Testis (tissue), 2 donors: ENCODE data around the gene RNF225.
A peak's percentile ranks its signal among the peaks of the same experiment; 100 is the strongest.

ENCODE experiments used
- POLR2A ChIP-seq: fragments of 450-650 bp; IDR thresholded peaks from one replicate; pipeline ENCODE4 v1.6.1; 2017; ENCODE audit warnings: antibody characterized with exemption, mild to moderate bottlenecking, moderate library complexity
- TF ChIP-seq, protein P1 (sequence below), 3 experiments: fragments of 450-650 bp in 2 of 3; fragments of 200-600 bp in 1 of 3; sonication (generic) in 1 of 3; IDR thresholded peaks; one replicate each; pipeline ENCODE4 v1.5.1; 2016 to 2019; ENCODE audit warnings: antibody characterized with exemption in 3 of 3, mild to moderate bottlenecking in 2 of 3, moderate library complexity in 1 of 3

- TF ChIP-seq, protein P1, sequence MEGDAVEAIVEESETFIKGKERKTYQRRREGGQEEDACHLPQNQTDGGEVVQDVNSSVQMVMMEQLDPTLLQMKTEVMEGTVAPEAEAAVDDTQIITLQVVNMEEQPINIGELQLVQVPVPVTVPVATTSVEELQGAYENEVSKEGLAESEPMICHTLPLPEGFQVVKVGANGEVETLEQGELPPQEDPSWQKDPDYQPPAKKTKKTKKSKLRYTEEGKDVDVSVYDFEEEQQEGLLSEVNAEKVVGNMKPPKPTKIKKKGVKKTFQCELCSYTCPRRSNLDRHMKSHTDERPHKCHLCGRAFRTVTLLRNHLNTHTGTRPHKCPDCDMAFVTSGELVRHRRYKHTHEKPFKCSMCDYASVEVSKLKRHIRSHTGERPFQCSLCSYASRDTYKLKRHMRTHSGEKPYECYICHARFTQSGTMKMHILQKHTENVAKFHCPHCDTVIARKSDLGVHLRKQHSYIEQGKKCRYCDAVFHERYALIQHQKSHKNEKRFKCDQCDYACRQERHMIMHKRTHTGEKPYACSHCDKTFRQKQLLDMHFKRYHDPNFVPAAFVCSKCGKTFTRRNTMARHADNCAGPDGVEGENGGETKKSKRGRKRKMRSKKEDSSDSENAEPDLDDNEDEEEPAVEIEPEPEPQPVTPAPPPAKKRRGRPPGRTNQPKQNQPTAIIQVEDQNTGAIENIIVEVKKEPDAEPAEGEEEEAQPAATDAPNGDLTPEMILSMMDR (IDR thresholded peaks at IDR 0.05): no peak
- TF ChIP-seq POLR2A: peak; percentile 37
These were observed 8.7 kb upstream of the RNF225 start, which contains the start of gene RPS5 for GRCh38 chr19:58386576-58387337.
